GM18867 (cell line): ENCODE results near the gene SYT8.

Experiments
- ATAC-seq: cut with Tn5 transposase; IDR thresholded peaks from one replicate; pipeline ENCODE4 v1.9.1; 2021; ENCODE audit warnings: mild to moderate bottlenecking, moderate library complexity; ENCODE audit not compliant: unreplicated experiment

Gene SYT8

DNA sequence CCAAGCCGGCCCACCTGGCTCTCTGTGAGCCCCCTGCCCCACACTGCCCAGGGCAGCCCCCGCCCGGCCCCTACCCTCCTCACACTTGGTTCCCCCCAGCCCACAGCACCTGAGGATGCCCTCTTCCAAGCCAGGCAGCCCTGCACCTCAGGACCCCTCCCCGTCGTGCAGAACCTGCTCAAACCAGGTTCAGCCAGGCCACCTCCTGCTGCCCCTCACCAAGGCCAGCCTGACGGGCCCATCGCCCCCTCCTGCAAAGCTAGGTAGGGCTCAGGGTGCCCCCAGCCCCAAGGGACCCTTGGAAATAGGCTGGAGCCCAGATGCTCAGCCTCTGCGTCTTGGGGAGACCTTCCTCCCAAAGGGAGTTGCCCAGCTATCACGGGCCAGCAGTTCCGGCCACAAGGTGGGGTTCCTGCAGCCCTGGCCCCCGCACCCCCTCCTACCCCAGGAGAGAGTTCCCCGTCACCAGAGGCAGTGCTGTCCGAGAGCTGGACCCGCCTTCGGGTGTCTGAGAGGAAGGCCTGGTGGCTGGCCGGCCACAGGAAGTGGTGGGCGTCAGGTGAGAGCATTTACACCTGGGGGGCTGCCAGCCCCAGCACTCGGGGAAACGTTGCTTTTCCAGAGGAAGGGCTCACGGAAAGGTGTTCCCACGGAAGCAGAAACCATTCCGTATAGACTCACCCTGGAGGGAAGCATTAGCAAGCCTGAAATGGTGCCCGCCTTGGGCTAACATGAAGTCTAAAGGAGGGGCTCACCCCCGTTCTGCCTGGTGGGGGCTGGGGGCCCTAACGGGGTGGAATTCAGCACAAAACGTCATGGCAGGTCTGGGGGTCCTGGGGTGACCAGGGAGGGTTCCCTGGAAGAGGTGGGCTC lies 3.2 kb upstream of the SYT8 start:
- ATAC-seq = no peak

DNA sequence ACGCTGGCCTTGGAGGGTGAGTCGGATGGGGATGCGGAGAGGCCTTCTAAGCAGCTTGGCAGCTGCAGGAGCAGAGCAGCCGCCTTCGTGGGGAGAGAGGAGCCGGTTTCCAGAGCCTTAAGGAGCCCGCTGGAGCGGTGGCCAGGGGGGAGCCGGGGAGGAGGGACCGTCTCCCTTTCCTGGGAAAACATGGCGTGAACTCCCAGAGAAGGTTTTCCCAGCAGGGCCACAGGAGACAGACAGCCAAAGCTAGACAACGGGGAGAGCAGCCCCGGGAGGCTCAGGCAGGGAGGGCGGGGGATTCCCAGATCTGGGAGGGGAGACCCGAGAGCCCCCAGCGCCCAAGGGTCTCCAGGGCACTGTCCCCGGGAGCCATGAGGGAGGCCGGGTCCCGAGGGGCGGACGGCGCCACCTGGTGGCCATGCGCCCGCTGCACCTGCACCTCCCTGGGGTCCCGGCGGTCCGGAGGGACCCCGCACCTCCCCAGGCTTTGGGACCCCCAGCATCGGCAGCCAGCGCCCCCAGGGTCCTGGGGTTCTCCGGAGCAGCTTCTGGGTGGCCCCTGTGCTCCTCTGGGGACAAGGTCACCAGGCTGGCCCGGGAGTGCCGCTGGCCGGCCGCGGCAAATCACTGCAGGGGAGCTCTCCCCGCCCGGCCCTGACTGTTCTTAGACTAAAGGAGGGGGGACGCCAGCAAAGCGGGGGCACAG lies 2.4 kb upstream of the SYT8 start:
- ATAC-seq = no peak

- no peak for ATAC-seq
Measured at GRCh38 chr11:1832920-1833295, 1.9 kb upstream of the SYT8 start.

GRCh38 chr11:1834062-1834610 lies 654 bp upstream of the SYT8 start:
- ATAC-seq = no peak

- no peak for ATAC-seq
Measured at GRCh38 chr11:1835671-1836010, 851 bp downstream of the SYT8 start.

DNA sequence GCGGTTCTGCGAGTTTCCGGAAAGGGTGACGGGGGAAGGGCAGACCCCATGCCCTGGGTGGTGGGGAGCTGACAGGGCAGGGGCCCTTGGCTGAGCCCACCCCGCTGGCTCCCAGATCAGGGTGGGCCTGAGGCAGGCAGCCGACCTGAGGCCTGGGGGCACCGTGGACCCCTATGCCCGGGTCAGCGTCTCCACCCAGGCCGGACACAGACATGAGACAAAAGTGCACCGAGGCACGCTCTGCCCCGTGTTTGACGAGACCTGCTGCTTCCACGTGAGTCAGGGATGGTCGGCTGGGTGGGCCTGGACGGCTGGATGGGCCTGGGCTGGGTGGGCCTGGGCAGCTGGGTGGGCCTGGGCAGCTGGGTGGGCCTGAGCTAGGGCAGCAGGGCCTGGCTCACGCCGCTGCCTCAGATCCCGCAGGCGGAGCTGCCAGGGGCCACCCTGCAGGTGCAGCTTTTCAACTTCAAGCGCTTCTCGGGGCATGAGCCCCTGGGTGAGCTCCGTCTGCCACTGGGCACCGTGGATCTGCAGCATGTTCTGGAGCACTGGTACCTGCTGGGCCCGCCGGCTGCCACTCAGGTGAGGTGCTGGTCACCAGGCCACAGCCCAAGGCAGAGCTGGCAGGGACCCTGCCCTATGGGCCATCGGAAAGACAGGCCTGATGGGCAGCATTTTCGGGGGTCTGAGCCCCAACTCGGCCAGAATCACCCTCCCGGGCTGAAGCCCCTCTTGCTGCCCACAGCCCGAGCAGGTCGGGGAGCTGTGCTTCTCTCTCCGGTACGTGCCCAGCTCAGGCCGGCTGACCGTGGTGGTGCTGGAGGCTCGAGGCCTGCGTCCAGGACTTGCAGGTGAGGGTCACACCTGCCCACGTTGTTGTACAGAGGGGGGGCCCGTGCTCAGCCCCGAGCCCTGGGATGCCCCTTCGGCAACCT lies 1.5 kb downstream of the SYT8 start:
- no peak for ATAC-seq

DNA sequence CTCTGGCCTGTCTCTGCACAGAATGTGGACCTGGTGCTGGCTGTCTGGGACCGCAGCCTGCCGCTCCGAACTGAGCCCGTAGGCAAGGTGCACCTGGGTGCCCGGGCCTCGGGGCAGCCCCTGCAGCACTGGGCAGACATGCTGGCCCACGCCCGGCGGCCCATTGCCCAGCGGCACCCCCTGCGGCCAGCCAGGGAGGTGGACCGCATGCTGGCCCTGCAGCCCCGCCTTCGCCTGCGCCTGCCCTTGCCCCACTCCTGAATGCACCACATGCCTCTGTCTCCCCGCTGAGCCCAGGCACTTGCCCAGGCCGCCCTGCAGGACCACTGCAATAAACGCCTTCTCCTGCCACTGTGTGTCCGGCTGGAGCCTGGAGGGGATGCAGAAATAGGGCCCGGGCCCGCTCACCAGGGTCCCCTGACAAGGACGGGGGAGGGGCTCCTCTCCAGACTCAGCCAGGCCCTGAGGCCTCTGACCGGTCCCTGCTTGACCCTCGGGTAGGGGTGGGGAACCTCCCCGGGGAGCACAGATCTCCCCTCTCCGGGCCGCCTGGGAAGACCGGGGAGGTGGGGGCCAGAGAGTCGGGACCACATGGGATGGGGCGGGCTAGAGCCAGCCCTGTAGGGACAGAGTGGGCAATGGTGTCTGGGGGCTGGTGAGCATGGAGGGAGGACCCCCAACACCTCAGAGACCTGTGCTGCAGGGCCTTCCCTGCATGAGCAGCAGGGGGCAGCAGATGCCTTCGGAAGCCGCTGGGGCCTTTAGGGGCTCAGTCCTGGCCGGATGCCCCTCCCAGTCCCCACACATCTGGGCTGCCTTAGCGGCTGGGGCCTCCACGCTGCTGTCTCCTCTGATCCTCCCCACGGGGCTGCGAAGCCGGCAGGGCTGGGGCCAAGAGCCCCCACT lies 2.6 kb downstream of the SYT8 start:
- peak; percentile 48 for ATAC-seq

- no peak for ATAC-seq
Measured at GRCh38 chr11:1838077-1838425, 3.3 kb downstream of the SYT8 start.

DNA sequence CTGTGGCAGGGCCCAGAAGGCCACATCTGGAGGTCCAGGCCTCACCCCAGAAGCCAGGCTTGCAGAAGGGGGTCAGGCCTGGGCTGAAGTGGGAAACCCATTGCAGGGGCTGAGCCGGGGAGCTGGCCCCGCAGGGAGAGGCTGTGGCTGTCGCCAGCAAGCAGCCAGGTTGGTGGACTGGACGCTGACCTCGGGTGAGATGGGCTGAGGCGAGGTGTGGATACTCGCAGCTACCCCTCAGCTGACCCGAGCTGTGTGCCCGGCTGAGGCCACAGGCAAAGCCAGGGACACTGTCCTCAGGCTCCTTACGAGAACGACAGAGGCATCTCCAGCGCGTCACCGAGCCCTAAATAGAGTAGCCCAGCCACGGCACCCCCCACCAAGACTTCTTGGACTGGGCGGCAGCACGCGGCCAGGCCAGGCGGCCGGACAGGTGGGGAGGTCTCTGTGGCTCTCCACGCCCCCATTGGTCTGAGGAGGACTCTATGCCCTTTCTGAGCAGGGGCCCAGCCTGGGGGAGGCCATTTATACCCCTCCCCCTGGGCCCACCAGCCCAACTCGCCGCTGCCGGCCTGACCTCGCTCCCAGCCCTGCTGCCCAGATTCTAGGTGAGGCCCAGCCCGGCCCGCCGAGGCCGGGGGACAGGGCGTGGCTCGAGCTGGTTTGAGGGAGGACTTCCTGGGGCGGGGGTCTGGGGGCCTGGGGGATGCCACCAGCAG lies 3.8 kb downstream of the SYT8 start, which contains the start of gene TNNI2:
Gene TNNI2 (plus strand): TSS at position 556 of the 719 bp plus-strand sequence. CDS start 716 bp downstream, outside the sequence.
- ATAC-seq = no peak

GRCh38 chr11:1839204-1839923 lies 4.6 kb downstream of the SYT8 start:
- ATAC-seq = no peak

DNA sequence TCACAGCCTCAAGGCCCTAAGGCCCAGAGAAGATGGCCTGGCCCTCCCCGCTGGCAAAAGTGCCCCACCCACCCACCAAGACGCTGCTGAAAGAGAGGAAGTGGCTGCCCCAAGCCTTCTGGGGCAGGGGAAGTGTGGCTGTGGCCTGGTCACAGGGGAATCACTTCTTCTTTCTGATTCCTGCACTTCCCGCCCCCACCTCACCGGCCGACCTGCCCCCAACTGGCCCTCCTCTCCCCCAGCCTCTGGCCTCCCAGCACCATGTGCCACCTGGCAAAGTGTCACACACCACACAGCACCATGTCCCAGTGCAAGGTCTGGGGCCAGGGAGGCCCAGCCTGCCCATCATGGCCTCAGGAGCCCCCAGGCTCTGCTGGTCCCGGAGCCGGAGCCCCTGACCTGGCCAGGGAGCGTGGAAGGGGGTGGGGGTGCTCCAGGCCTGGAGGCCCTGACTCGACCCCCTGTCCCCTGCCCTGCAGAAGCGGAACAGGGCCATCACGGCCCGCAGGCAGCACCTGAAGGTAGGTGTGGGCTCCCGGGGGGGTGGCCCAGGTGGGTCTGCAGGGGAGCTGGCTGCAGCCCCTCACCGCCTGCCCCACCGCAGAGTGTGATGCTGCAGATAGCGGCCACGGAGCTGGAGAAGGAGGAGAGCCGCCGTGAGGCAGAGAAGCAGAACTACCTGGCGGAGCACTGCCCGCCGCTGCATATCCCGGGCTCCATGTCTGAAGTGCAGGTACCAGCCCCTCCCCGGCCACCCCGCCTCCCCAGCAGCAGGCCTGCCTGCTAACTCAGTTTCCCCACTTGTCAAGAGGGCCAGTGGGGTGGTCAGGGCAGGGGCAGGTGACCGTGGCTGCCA lies 5.4 kb downstream of the SYT8 start:
- peak; percentile 44 for ATAC-seq

DNA sequence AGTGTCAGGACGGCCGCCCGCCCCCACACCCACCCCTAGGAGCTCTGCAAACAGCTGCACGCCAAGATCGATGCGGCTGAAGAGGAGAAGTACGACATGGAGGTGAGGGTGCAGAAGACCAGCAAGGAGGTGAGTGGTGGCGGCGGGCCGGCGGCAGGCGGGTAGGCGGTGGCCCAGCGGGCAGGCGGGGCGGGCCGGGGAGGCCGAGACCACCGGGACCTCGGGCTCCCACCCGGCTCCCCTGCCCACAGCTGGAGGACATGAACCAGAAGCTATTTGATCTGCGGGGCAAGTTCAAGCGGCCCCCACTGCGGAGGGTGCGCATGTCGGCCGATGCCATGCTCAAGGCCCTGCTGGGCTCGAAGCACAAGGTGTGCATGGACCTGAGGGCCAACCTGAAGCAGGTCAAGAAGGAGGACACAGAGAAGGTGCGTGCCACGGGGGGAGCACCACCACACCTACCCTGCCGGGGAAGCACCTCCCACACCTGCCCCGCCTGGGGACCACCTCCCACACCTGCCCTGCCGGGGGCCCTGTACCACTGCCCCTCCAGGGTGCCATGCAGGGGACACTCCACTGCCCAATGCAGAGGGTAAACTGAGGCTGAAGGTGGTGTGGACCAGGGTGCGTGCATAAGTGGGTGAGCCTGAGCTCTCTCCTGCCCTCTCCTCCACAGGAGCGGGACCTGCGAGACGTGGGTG lies 6.1 kb downstream of the SYT8 start:
- ATAC-seq = no peak

GRCh38 chr11:1841511-1842148 lies 6.8 kb downstream of the SYT8 start:
- no peak for ATAC-seq

DNA sequence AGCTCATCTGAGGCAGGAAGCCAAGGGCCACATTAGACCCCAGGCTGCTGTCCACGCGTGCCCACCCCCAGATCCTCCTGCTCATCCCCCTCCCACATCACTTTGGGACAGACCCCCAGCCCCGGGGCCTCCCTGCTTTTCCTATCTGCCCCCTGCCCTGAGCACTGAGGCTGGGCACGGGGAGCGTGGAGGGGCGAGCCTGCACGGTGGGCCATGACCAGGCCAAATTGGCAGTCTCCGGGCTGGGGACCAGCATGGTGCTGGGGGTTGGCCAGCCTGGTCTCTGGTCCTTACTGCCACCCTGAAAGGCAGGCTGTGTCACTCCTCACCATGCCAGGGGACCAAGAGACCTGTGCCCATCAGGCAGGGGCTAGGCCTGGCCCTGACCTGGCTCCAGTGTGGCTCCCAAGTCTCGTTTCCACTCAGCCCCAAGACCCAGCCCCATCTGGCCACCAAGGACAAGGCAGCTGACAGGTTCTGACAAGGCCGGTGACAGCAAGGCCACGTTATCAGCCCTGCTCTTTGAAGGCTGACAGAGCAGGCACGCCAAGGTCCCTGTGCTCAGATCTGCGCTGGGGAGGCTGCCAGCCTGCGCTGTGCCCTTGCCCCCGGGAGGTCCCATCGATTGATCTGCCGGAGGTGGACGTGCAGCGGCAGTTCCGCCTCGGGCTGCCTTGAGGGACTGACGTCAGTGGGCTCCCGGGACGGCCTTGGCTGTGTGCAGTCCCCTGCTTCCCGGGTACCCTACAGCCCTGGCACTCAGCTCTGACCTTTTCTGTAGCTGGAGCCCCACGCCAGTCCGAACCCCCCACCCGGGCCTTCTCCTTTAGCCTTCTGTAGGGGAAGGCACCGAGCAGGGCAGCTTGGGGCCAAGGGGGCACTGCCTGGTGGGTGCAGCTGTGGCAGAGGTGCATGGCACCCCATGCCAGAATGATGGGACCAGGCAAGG lies 7.6 kb downstream of the SYT8 start:
- no peak for ATAC-seq

- no peak for ATAC-seq
Measured at GRCh38 chr11:1843098-1843473, 8.3 kb downstream of the SYT8 start.

DNA sequence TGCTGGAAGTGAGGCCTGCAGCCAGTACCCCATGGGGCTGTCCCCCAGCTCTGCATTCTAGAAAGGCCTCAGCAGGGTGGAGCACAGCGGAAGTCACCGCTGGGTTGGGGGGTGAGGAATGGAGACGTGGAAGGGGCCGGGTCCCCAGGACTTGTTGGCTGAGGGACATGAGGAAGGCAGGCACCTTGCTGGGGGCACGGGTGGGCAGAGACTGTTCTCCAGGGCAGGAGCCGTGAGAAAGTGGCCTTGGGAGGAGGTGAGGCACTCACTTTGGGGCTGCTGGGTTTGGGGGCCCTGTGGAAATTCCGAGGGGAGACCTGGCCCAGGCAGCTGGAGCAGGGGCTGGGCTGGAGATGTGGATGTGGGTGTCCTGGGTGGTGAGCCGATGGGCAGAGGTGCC lies 9.0 kb downstream of the SYT8 start:
- ATAC-seq = no peak
